HEK293 (cell line): Measurements from ENCODE around the gene CFAP46.

Experiments
- CTCF ChIA-PET: fragments of 350-600 bp; formaldehyde crosslinking; extraction: SDS; loops from one replicate; lab custom pipeline; 2021; ENCODE audit warnings: antibody characterized with exemption; lab: Yijun Ruan, JAX
- POLR2A ChIA-PET: fragments of 300-600 bp; formaldehyde crosslinking; extraction: SDS; loops from one replicate; lab custom pipeline; 2020; ENCODE audit warnings: antibody characterized with exemption, inconsistent platforms; lab: Yijun Ruan, JAX
- H3K27ac ChIP-seq: fragments of 200-500 bp; sonication (Bioruptor generic); 2 replicates; pipeline ENCODE4 v1.5.1; 2014; ENCODE audit warnings: low read depth, low read length, control low read depth, inconsistent platforms; ENCODE audit errors: extremely low read depth
- H3K36me3 ChIP-seq, 2 experiments: fragments of 200-500 bp in 1 of 2; sonication (Bioruptor generic) in 1 of 2; 1 replicate in 1 of 2; 2 replicates in 1 of 2; pipeline ENCODE4 v1.5.1; 2014 to 2017; ENCODE audit warnings: inconsistent platforms in 2 of 2, low read length in 2 of 2; ENCODE audit not compliant: control insufficient read depth in 2 of 2, insufficient read depth in 1 of 2
- H3K4me1 ChIP-seq: fragments of 200-500 bp; sonication (Bioruptor generic); 2 replicates; pipeline ENCODE4 v1.5.1; 2014; ENCODE audit warnings: mild to moderate bottlenecking, low read length, inconsistent platforms; ENCODE audit not compliant: control insufficient read depth, insufficient read depth
- H3K4me3 ChIP-seq: 2 replicates; pipeline ENCODE4 v1.5.1; 2011; ENCODE audit warnings: low read depth, mild to moderate bottlenecking, control low read depth, low read length, moderate library complexity
- H3K9me3 ChIP-seq: fragments of 200-500 bp; sonication (Bioruptor generic); 2 replicates; pipeline ENCODE4 v1.5.1; 2014; ENCODE audit warnings: low read depth, low read length, inconsistent platforms; ENCODE audit not compliant: control insufficient read depth, insufficient read depth
- GFI1B ChIP-seq: fragments of 450-650 bp; formaldehyde crosslinking; IDR thresholded peaks from 2 replicates; pipeline ENCODE4 v1.5.1; 2016; ENCODE audit warnings: missing biosample characterization, missing genetic modification characterization
- GLIS2 ChIP-seq: fragments of 450-650 bp; formaldehyde crosslinking; IDR thresholded peaks from 2 replicates; pipeline ENCODE4 v1.5.1; 2016; ENCODE audit warnings: missing biosample characterization, missing genetic modification characterization
- PRDM2 ChIP-seq: fragments of 450-650 bp; formaldehyde crosslinking; IDR thresholded peaks from 2 replicates; pipeline ENCODE4 v1.5.1; 2016; ENCODE audit warnings: missing biosample characterization, missing genetic modification characterization, borderline replicate concordance
- SCRT1 ChIP-seq: fragments of 450-650 bp; formaldehyde crosslinking; IDR thresholded peaks from 2 replicates; pipeline ENCODE4 v1.5.1; 2016; ENCODE audit warnings: missing biosample characterization, missing genetic modification characterization, borderline replicate concordance
- SCRT2 ChIP-seq: fragments of 450-650 bp; formaldehyde crosslinking; IDR thresholded peaks from 2 replicates; pipeline ENCODE4 v1.5.1; 2016; ENCODE audit warnings: missing biosample characterization, missing genetic modification characterization
- YY2 ChIP-seq: fragments of 450-650 bp; formaldehyde crosslinking; IDR thresholded peaks from 2 replicates; pipeline ENCODE4 v1.5.1; 2016; ENCODE audit warnings: missing biosample characterization, missing genetic modification characterization
- ZBTB1 ChIP-seq: fragments of 450-650 bp; formaldehyde crosslinking; IDR thresholded peaks from 2 replicates; pipeline ENCODE4 v1.5.1; 2016; ENCODE audit warnings: missing biosample characterization, missing genetic modification characterization
- ZFHX2 ChIP-seq: fragments of 450-650 bp; formaldehyde crosslinking; conservative IDR thresholded peaks from 2 replicates; pipeline ENCODE4 v1.5.1; 2016; ENCODE audit warnings: missing biosample characterization, missing genetic modification characterization
- ZFP3 ChIP-seq: fragments of 450-650 bp; formaldehyde crosslinking; IDR thresholded peaks from 2 replicates; pipeline ENCODE4 v1.5.1; 2016; ENCODE audit warnings: low read depth, missing biosample characterization, missing genetic modification characterization
- ZFP37 ChIP-seq: fragments of 450-650 bp; formaldehyde crosslinking; IDR thresholded peaks from 2 replicates; pipeline ENCODE4 v1.5.1; 2016; ENCODE audit warnings: missing biosample characterization, missing genetic modification characterization
- ZNF132 ChIP-seq: fragments of 450-650 bp; formaldehyde crosslinking; IDR thresholded peaks from 2 replicates; pipeline ENCODE4 v1.5.1; 2017; ENCODE audit warnings: missing biosample characterization, missing genetic modification characterization, borderline replicate concordance
- ZNF214 ChIP-seq: fragments of 450-650 bp; formaldehyde crosslinking; IDR thresholded peaks from 2 replicates; pipeline ENCODE4 v1.5.1; 2017; ENCODE audit warnings: missing biosample characterization, mild to moderate bottlenecking, missing genetic modification characterization, borderline replicate concordance
- ZNF302 ChIP-seq: fragments of 450-650 bp; formaldehyde crosslinking; IDR thresholded peaks from 2 replicates; pipeline ENCODE4 v1.5.1; 2016; ENCODE audit warnings: missing biosample characterization, missing genetic modification characterization, low read depth
- ZNF544 ChIP-seq: fragments of 450-650 bp; formaldehyde crosslinking; IDR thresholded peaks from 2 replicates; pipeline ENCODE4 v1.5.0; 2017; ENCODE audit warnings: missing biosample characterization, missing genetic modification characterization
- ZNF624 ChIP-seq: fragments of 450-650 bp; formaldehyde crosslinking; IDR thresholded peaks from 2 replicates; pipeline ENCODE4 v1.5.1; 2017; ENCODE audit warnings: missing biosample characterization, missing genetic modification characterization
- ZNF658 ChIP-seq: fragments of 450-650 bp; formaldehyde crosslinking; IDR thresholded peaks from 2 replicates; pipeline ENCODE4; 2016; ENCODE audit warnings: missing biosample characterization, missing genetic modification characterization
- ZNF677 ChIP-seq: fragments of 450-650 bp; IDR thresholded peaks from 2 replicates; pipeline ENCODE4 v1.5.0; 2018; ENCODE audit warnings: missing biosample characterization, mild to moderate bottlenecking, missing genetic modification characterization, moderate library complexity
- ZNF785 ChIP-seq: fragments of 450-650 bp; formaldehyde crosslinking; IDR thresholded peaks from 2 replicates; pipeline ENCODE4 v1.5.1; 2016; ENCODE audit warnings: missing biosample characterization, missing genetic modification characterization
- TF ChIP-seq, protein P1 (sequence below): fragments of 450-650 bp; formaldehyde crosslinking; IDR thresholded peaks from 2 replicates; pipeline ENCODE4 v1.5.1; 2016; ENCODE audit warnings: missing biosample characterization, missing genetic modification characterization

CFAP46 gene

GRCh38 chr10:132960631-132961419 is 18.5 kb upstream of the CFAP46 start:
- no peaks in the 10 kb centered on the region for H3K9me3 ChIP-seq
- CTCF ChIA-PET, result no interaction called here
- H3K27ac ChIP-seq, result no peak overlapping the region
- POLR2A ChIA-PET, result no interaction called here
- no peak for TF ChIP-seq ZNF658 (tag by site-specific recombination)
- no peak for TF ChIP-seq YY2 (tag by site-specific recombination)
- TF ChIP-seq ZNF624, result no peak
- TF ChIP-seq ZFHX2 (tag by site-specific recombination), result peak; percentile 21; the same call in 1 of the 2 replicates
- H3K4me3 ChIP-seq, result no peak overlapping the region
- peaks cover 0 to 6% of the 10 kb centered on the region in 2 experiments; a peak in 2 of 3 replicates for H3K36me3 ChIP-seq
- no peaks in the 10 kb centered on the region for H3K4me1 ChIP-seq

DNA sequence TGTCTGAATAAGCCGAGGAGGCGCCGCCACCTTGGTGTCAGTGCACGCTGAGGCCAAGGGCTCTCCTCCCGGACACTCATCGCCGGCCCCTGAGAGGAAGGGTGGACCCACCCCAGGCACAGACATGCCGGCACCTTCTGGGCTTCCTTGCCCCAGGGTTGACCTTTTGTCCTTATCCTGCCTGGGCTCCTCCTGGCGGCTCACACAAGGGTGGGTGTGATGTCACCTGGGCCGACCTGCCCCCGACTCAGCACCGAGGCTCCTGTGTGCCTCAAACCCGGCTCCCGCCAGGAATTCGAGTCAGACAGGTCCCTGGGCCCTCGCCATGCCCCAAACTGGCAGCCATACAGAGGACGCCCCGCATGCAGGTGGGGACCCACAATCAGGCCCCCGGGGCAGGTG is 17.7 kb upstream of the CFAP46 start:
- no peak overlapping the region for H3K27ac ChIP-seq
- CTCF ChIA-PET, result no interaction called here
- peaks cover 0 to 6% of the 10 kb centered on the region in 2 experiments; a peak in 2 of 3 replicates for H3K36me3 ChIP-seq
- TF ChIP-seq ZNF785 (tag by site-specific recombination) (no peak), GFI1B (no peak), ZNF302 (tag by site-specific recombination) (no peak), ZNF132 (tag by site-specific recombination) (no peak)
- TF ChIP-seq, protein P1, sequence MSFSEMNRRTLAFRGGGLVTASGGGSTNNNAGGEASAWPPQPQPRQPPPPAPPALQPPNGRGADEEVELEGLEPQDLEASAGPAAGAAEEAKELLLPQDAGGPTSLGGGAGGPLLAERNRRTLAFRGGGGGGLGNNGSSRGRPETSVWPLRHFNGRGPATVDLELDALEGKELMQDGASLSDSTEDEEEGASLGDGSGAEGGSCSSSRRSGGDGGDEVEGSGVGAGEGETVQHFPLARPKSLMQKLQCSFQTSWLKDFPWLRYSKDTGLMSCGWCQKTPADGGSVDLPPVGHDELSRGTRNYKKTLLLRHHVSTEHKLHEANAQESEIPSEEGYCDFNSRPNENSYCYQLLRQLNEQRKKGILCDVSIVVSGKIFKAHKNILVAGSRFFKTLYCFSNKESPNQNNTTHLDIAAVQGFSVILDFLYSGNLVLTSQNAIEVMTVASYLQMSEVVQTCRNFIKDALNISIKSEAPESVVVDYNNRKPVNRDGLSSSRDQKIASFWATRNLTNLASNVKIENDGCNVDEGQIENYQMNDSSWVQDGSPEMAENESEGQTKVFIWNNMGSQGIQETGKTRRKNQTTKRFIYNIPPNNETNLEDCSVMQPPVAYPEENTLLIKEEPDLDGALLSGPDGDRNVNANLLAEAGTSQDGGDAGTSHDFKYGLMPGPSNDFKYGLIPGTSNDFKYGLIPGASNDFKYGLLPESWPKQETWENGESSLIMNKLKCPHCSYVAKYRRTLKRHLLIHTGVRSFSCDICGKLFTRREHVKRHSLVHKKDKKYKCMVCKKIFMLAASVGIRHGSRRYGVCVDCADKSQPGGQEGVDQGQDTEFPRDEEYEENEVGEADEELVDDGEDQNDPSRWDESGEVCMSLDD (tag by site-specific recombination), result no peak
- POLR2A ChIA-PET, result no interaction called here
- H3K4me3 ChIP-seq, result no peak overlapping the region
- H3K4me1 ChIP-seq, result no peaks in the 10 kb centered on the region
- H3K9me3 ChIP-seq, result no peaks in the 10 kb centered on the region

DNA sequence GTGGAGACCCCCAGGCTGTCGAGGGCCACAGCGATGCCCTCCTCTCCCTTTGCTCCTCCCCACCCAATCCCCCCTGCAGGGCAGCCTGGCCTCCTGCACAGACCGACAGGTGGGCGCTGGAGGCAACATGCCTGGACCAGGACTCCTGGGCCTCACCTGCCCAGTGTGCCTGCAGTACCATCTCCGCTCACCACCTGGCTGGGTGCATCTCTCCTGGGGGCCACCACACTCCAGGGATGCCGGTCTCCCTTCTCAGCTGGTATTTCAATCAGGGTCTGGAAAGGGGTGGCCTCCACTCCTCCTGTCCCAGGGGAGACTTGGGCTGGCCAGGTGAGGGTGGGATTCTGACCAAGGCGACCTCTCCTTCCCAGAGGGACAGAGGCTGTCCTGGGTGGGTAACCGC is 17.2 kb upstream of the CFAP46 start:
- no peaks in the 10 kb centered on the region for H3K9me3 ChIP-seq
- POLR2A ChIA-PET, result no interaction called here
- CTCF ChIA-PET, result no interaction called here
- peak; percentile 36; the same call in 1 of the 2 replicates for TF ChIP-seq GLIS2 (tag by site-specific recombination)
- TF ChIP-seq ZFP3, result no peak
- no peak for TF ChIP-seq ZFP37
- TF ChIP-seq SCRT1 (tag by site-specific recombination), result peak; percentile 50; the same call in 1 of the 2 replicates
- TF ChIP-seq SCRT2 (tag by site-specific recombination), result peak; percentile 71
- TF ChIP-seq, all 188 proteins: peak for 3
- Histone ChIP-seq H3K27ac (no peak overlapping the region), H3K36me3 (peaks cover 0 to 6% of the 10 kb centered on the region in 2 experiments; a peak in 2 of 3 replicates), H3K4me3 (no peak overlapping the region), H3K4me1 (no peaks in the 10 kb centered on the region)

- Histone ChIP-seq H3K36me3 (peaks cover 0 to 6% of the 10 kb centered on the region in 2 experiments; a peak in 2 of 3 replicates), H3K27ac (no peak overlapping the region), H3K9me3 (no peaks in the 10 kb centered on the region), H3K4me1 (no peaks in the 10 kb centered on the region), H3K4me3 (no peak overlapping the region)
- ChIA-PET CTCF (no interaction called here), POLR2A (no interaction called here)
- TF ChIP-seq PRDM2 (tag by site-specific recombination) (no peak), ZNF214 (tag by site-specific recombination) (no peak), ZNF544 (tag by site-specific recombination) (no peak), ZBTB1 (tag by site-specific recombination) (no peak), ZNF677 (tag by site-specific recombination) (no peak)
These were observed 16.7 kb upstream of the CFAP46 start for GRCh38 chr10:132958883-132959558.
